Measurements from ENCODE around the gene CXCR1. TPM values are rescaled to one million over a fixed set of nuclear protein-coding genes. Genes with fewer than 3 reads are reported as not detected.

The CXCR1 gene
- polyA plus RNA-seq, 1 of the 3 experiments (the other 2 are of a cell fraction): not detected

GRCh38 chr2:218155953-218156479 is 10.7 kb downstream of the CXCR1 start:
- no peak overlapping the region for H2AFZ ChIP-seq (ENCODE audit: low read depth)
- no peak overlapping the region for H3K4me3 ChIP-seq (ENCODE audit: low read depth in 2 of 2, low read length in 1 of 2)
- DNase-seq: no peak
- H3K4me1 ChIP-seq (ENCODE audit: control insufficient read depth in 1 of 2, insufficient read depth in 2 of 2, low read depth in 1 of 2, low read length in 1 of 2): no peaks in the 10 kb centered on the region
- 56% methylated on average over 7 of the region's 7 CpGs for WGBS (ENCODE audit: low lambda C conversion rate)
- H3K27ac ChIP-seq (ENCODE audit: low read depth in 2 of 2, low read length in 1 of 2): no peak overlapping the region
- TF ChIP-seq EZH2phosphoT487 (IDR thresholded peaks at IDR 0.05; ENCODE audit: borderline replicate concordance, low read depth) (no peak), TEAD4 (IDR thresholded peaks at IDR 0.05; ENCODE audit: borderline replicate concordance, insufficient read depth) (no peak), NFIC (IDR thresholded peaks at IDR 0.05; ENCODE audit: borderline replicate concordance) (no peak), CHD2 (IDR thresholded peaks at IDR 0.05; ENCODE audit: low read length, partially characterized antibody) (no peak), SMC3 (IDR thresholded peaks at IDR 0.05; ENCODE audit: low read depth, low read length) (no peak), SIN3A (IDR thresholded peaks at IDR 0.05; ENCODE audit: borderline replicate concordance, low read depth, low read length) (no peak), ELF1 (IDR thresholded peaks at IDR 0.05) (no peak), USF2 (IDR thresholded peaks at IDR 0.05; ENCODE audit: borderline replicate concordance, low read depth, low read length) (no peak), RAD21 (IDR thresholded peaks at IDR 0.05; ENCODE audit: low read length) (no peak)
- H3K4me2 ChIP-seq: no peak overlapping the region
- H3K79me2 ChIP-seq (ENCODE audit: insufficient read depth): no peaks in the 10 kb centered on the region
- ChIA-PET CTCF (interaction anchor here (1.0 to 1.4 kb wide), 2 partner anchors 12 to 15 kb away, joined by 3 to 5 read pairs; no protein-coding TSS in a partner anchor), POLR2A (no interaction called here)
- H3F3A ChIP-seq (replicated peaks; ENCODE audit: insufficient read depth): no peaks in the 10 kb centered on the region
- H3K9me2 ChIP-seq: no peaks in the 10 kb centered on the region
- H3K9me3 ChIP-seq: no peaks in the 10 kb centered on the region
- no peak overlapping the region for H3K9ac ChIP-seq
- no peaks in the 10 kb centered on the region for H3K36me3 ChIP-seq (replicated peaks in 1 of 2; ENCODE audit: control insufficient read depth in 1 of 2, insufficient read depth in 2 of 2, low read length in 1 of 2)
- no peaks in the 10 kb centered on the region for H4K20me1 ChIP-seq (ENCODE audit: insufficient read depth)
- H3K27me3 ChIP-seq (ENCODE audit: insufficient read depth): peaks cover 36% of the 10 kb centered on the region; the same call in 1 of the 2 replicates

GRCh38 chr2:218152777-218153176 is 14.0 kb downstream of the CXCR1 start:
- POLR2A ChIA-PET: no interaction called here
- no peaks in the 10 kb centered on the region for H3F3A ChIP-seq (replicated peaks; ENCODE audit: insufficient read depth)
- no peak overlapping the region for H3K9ac ChIP-seq
- CTCF ChIA-PET: no interaction called here
- H3K4me1 ChIP-seq (ENCODE audit: control insufficient read depth in 1 of 2, insufficient read depth in 2 of 2, low read depth in 1 of 2, low read length in 1 of 2): no peaks in the 10 kb centered on the region
- no peak for TF ChIP-seq FOSL2 (IDR thresholded peaks at IDR 0.05; ENCODE audit: borderline replicate concordance, low read depth)
- no peak for TF ChIP-seq REST (IDR thresholded peaks at IDR 0.05; ENCODE audit: low read depth, low read length)
- TF ChIP-seq EP300 (IDR thresholded peaks at IDR 0.05; ENCODE audit: borderline replicate concordance in 1 of 2, low read depth in 1 of 2, low read length in 1 of 2): no peak
- no peak for TF ChIP-seq CHD2 (IDR thresholded peaks at IDR 0.05; ENCODE audit: low read length, partially characterized antibody)
- TF ChIP-seq EZH2phosphoT487 (IDR thresholded peaks at IDR 0.05; ENCODE audit: borderline replicate concordance, low read depth): no peak
- no peak for TF ChIP-seq SMC3 (IDR thresholded peaks at IDR 0.05; ENCODE audit: low read depth, low read length)
- TF ChIP-seq USF1 (IDR thresholded peaks at IDR 0.05; ENCODE audit: borderline replicate concordance, low read depth): no peak
- TF ChIP-seq USF2 (IDR thresholded peaks at IDR 0.05; ENCODE audit: borderline replicate concordance, low read depth, low read length): no peak
- no peak for TF ChIP-seq GATA2 (CRISPR knock-in tag; IDR thresholded peaks at IDR 0.05)
- no peak overlapping the region for H2AFZ ChIP-seq (ENCODE audit: low read depth)
- H3K36me3 ChIP-seq (replicated peaks in 1 of 2; ENCODE audit: control insufficient read depth in 1 of 2, insufficient read depth in 2 of 2, low read length in 1 of 2): no peaks in the 10 kb centered on the region
- H3K79me2 ChIP-seq (ENCODE audit: insufficient read depth): no peaks in the 10 kb centered on the region
- H3K9me3 ChIP-seq: no peaks in the 10 kb centered on the region
- no peak overlapping the region for H3K27ac ChIP-seq (ENCODE audit: low read depth in 2 of 2, low read length in 1 of 2)
- H3K4me3 ChIP-seq (ENCODE audit: low read depth in 2 of 2, low read length in 1 of 2): no peak overlapping the region
- 0% methylated on average over 1 of the region's 1 CpG for WGBS (ENCODE audit: low lambda C conversion rate)
- H3K9me2 ChIP-seq: no peaks in the 10 kb centered on the region
- H3K27me3 ChIP-seq (ENCODE audit: insufficient read depth): peaks cover 29% of the 10 kb centered on the region; the same call in 1 of the 2 replicates
- H4K20me1 ChIP-seq (ENCODE audit: insufficient read depth): no peaks in the 10 kb centered on the region
- no peak for DNase-seq
- H3K4me2 ChIP-seq: no peak overlapping the region

All from SK-N-SH (cell line).